ENCODE measurements around the gene HTT.

Gene HTT

DNA sequence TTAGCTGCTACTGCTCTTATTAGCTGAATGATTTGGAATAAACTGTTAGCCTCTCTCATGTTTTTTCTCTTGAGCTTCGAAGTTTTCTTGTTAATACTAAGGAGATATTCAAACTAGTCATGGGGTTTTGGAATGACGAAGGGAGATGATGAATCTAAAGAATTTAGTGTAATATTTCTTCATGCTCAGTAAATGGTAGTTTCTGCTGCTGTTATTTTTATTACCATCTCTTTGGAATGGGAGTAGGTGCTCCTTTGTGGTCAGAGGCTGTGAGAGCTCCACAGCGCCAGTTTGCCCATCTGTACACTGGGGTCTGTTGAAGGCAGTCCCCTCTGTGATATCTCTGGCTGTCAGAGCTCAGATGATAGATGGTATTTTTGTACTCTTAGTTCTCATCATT lies 33.7 kb downstream of the HTT start:
- DNase-seq (ENCODE audit: extremely low read depth, insufficient read length) = no peak
- TF ChIP-seq, protein P1, sequence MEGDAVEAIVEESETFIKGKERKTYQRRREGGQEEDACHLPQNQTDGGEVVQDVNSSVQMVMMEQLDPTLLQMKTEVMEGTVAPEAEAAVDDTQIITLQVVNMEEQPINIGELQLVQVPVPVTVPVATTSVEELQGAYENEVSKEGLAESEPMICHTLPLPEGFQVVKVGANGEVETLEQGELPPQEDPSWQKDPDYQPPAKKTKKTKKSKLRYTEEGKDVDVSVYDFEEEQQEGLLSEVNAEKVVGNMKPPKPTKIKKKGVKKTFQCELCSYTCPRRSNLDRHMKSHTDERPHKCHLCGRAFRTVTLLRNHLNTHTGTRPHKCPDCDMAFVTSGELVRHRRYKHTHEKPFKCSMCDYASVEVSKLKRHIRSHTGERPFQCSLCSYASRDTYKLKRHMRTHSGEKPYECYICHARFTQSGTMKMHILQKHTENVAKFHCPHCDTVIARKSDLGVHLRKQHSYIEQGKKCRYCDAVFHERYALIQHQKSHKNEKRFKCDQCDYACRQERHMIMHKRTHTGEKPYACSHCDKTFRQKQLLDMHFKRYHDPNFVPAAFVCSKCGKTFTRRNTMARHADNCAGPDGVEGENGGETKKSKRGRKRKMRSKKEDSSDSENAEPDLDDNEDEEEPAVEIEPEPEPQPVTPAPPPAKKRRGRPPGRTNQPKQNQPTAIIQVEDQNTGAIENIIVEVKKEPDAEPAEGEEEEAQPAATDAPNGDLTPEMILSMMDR (IDR thresholded peaks at IDR 0.05; ENCODE audit: insufficient read depth, low read length, poor library complexity, severe bottlenecking) = no peak

DNA sequence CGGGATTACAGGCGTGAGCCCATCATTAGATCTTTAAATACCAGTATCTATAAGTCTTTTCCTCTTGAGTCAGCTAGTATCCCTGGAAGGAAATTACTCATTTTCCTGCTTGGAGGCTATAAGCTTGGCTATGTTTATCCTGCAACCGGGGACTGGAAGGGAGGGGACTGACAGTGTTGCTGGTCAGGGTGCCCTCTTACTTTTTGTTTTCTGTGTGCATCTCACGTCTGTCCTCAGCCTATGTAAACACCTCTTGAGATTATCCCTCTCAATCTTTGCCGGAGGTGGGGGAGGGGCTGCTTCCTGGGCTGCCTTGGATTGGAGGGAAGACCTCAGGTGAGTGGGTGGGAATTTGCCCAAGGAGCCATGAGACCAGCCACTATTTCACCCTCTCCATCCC lies 37.0 kb downstream of the HTT start:
- TF ChIP-seq, protein P1 (IDR thresholded peaks at IDR 0.05; ENCODE audit: insufficient read depth, low read length, poor library complexity, severe bottlenecking) = no peak
- peaks cover 40% of the 10 kb centered on the region for H3K36me3 ChIP-seq (ENCODE audit: control insufficient read depth, insufficient read depth, low read length)
- no peaks in the 10 kb centered on the region for H3K27me3 ChIP-seq (replicated peaks; ENCODE audit: control insufficient read depth, insufficient read depth, low read length)
- DNase-seq (ENCODE audit: extremely low read depth, insufficient read length) = no peak
- no peak overlapping the region for H3K4me3 ChIP-seq (replicated peaks; ENCODE audit: low read depth, low read length)

More for the DNA sequence above, 33.7 kb downstream of the HTT start:
- H3K36me3 ChIP-seq (ENCODE audit: control insufficient read depth, insufficient read depth, low read length) = peaks cover 31% of the 10 kb centered on the region
- H3K27me3 ChIP-seq (replicated peaks; ENCODE audit: control insufficient read depth, insufficient read depth, low read length) = no peaks in the 10 kb centered on the region
- H3K4me3 ChIP-seq (replicated peaks; ENCODE audit: low read depth, low read length) = no peak overlapping the region

DNA sequence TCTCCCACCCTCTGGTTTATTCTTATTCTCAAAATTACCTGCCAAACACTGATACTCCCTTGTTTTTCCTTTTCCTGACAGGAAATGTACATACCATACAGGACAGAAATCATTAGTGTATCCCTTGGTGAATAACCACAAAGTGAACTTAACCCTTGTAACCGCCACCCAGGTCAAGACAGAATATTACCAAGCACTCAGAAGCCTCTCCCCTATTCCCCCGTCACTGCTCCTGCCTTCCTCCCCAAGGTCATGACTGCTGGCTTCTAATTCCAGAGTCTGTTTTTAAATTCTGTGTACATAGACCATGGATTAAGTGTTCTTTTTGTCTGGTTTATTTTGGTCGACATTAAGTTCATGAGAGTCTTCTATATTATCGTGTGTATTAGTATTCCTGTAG lies 37.7 kb downstream of the HTT start:
- Histone ChIP-seq H3K27me3 (replicated peaks; ENCODE audit: control insufficient read depth, insufficient read depth, low read length) (no peaks in the 10 kb centered on the region), H3K4me3 (replicated peaks; ENCODE audit: low read depth, low read length) (no peak overlapping the region), H3K36me3 (ENCODE audit: control insufficient read depth, insufficient read depth, low read length) (peaks cover 37% of the 10 kb centered on the region)
- TF ChIP-seq, protein P1 (IDR thresholded peaks at IDR 0.05; ENCODE audit: insufficient read depth, low read length, poor library complexity, severe bottlenecking) = no peak
- no peak for DNase-seq (ENCODE audit: extremely low read depth, insufficient read length)

DNA sequence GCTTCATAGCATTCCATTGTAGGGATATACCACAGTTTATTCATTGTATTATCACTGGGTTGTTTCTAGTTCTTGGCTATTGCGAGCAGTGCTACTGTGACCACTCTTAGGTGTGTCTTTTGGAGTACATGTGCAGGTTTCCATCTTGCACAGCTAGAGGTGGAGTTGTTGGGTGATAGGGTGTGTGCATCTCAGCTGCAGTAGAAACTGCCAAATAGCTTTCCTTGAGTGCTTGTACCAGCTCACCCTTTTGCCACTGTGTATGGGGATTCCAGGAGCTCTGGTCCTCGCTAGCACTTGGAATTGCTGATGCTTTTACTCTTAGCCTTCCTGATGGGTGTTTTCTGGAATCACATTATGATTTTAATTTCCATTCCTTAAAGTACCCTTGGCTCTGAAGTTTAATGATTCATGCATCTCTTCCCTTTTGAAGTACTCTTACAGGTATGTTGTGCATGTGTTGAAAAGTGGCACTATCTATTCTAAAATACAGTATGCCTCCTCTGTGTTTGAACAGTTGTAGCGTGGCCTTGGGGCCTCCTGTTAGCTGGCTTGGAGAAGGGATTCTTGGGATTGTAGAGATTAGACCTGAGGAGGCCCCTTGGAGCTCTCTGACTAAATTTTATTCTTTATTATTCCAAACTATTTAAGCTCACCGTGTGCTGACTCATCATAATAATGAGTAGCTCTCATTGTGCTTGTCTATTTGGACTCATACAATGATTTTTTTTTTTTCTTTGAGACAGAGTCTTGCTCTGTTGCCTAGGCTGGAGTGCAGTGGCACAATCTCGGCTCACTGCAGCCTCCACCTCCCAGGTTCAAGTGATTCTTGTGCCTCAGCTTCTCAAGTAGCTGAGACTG lies 38.4 kb downstream of the HTT start:
- peaks cover 35% of the 10 kb centered on the region for H3K36me3 ChIP-seq (ENCODE audit: control insufficient read depth, insufficient read depth, low read length)
- TF ChIP-seq, protein P1 (IDR thresholded peaks at IDR 0.05; ENCODE audit: insufficient read depth, low read length, poor library complexity, severe bottlenecking) = no peak
- DNase-seq (ENCODE audit: extremely low read depth, insufficient read length) = no peak
- no peaks in the 10 kb centered on the region for H3K27me3 ChIP-seq (replicated peaks; ENCODE audit: control insufficient read depth, insufficient read depth, low read length)
- no peak overlapping the region for H3K4me3 ChIP-seq (replicated peaks; ENCODE audit: low read depth, low read length)

- no peak for DNase-seq (ENCODE audit: extremely low read depth, insufficient read length)
- no peak overlapping the region for H3K4me3 ChIP-seq (replicated peaks; ENCODE audit: low read depth, low read length)
- H3K27me3 ChIP-seq (replicated peaks; ENCODE audit: control insufficient read depth, insufficient read depth, low read length) = no peaks in the 10 kb centered on the region
- TF ChIP-seq, protein P1 (IDR thresholded peaks at IDR 0.05; ENCODE audit: insufficient read depth, low read length, poor library complexity, severe bottlenecking) = no peak
- peaks cover 36% of the 10 kb centered on the region for H3K36me3 ChIP-seq (ENCODE audit: control insufficient read depth, insufficient read depth, low read length)
Observed at GRCh38 chr4:3114377-3114776, 39.9 kb downstream of the HTT start.
